SH-SY5Y (cell line): ENCODE data around the gene ADORA1.

ENCODE experiments used
- GATA2 ChIP-seq: IDR thresholded peaks from 2 replicates; pipeline ENCODE4 v1.6.1; 2011; ENCODE audit warnings: mild to moderate bottlenecking, low read depth, low read length
- GATA3 ChIP-seq: IDR thresholded peaks from 2 replicates; pipeline ENCODE4 v1.6.1; 2011; ENCODE audit warnings: low read depth, mild to moderate bottlenecking, low read length, moderate library complexity

Gene ADORA1

DNA sequence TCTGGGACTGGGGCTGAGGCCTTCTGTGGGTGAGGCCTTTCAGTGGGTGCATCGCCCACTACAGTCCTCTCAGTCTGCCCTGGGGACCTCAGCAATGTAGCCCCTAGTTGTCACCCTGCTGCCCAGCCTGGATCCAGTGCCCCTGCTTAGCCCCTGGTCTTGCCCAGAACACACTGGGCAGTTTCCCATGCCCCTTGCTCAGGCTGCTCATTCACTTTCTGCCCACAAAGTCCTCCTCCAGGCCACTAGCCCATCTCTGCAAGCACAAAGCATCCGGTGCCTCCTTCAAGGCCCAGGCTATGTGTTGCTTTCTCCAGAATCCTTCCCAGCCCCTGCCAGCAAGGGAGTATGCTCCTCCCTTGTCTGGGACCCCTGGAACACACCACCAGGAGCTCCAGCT, 5.4 kb upstream of the ADORA1 start:
- TF ChIP-seq GATA2 = no peak
- TF ChIP-seq GATA3 = no peak

DNA sequence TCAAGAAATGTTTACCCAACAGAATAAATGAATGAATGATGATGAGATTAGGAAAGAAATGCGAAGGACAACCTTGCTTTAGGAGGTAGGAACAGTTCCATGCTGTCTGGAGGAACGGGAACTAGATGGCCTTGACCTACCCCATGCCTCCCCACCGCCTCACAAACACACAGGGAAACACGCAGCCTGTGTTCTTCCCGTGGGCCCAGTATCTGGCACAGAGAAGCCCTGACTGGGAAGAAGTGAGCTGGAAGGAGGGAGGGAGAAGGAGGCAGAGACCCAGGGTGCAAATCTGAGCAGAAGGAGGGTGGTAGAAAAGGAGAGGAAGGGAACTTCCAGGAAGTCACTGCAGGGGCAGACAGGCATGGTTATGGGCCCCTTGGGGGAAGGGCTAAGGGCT, 3.5 kb upstream of the ADORA1 start:
- TF ChIP-seq GATA3 (no peak), GATA2 (no peak)

DNA sequence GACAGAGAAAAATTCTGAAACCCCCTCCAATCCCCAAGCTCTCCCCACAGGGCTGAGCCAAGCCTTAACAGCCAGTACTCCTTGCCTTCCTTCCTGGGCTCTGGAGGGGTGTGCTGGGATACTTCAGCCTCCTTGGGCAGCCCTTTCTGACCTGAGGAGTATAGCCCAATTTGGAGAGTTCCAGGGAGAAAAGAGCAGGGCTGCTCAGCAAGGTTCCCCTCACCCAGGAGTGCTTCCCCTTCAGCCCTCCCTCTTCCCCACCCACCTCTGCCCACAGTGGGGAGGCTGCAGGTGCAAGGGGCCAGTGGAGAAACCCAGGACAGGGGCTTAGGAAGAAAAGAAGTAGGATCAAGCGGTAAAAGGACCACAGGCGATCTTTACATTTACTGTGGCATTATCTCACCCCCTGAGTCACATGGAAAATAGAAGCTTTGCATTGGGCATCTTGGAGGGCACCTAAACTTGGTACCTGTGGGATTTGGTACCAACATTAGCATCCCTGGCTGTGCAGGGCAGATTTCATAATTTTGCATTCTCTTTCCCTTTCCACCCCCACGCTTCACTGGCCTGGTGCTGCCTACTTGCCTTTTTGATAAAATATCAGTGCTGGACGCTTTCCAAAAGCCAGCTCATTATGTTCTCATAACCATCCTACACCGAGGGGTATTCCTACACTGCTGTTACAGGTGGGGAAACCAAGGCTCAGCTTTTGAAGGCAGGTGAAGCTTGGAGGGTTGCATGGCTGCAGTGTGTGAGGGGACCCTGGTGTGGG, 2.8 kb upstream of the ADORA1 start:
- TF ChIP-seq GATA3 (no peak), GATA2 (no peak)

DNA sequence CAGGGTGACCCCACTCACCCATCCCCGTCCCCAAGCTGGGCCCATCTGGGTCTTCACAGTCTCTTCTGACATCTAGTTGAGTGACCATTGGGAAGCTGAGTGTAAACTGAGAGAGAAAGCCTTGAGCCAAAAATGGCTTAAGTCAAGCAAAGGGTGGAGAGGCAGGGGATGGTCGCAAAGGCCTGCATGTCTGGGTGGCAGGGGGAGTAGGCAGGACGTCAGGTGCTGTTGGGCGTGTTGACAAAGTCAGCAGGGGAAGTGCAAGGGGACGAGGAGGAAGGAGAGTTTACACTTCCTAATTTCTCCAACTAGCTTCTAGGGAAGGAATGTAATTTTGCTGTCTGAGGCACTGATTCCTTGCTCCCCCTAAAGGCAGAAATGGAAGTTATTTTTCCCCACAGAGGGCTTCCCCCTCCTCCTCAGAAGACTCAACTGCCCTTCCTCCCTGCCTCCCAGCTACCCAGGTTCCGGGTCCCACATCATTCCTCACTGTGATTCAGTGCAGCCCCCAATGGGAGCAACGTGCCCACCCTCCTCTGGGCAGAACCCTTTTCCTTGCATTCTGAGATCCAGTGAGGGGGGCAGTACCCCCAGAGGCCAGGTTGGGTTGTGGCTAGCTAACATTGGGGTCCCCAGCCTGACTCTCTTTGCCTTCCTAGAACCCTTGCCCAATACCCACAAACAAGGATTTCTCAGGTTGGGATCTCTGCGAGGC, 1.2 kb upstream of the ADORA1 start:
- TF ChIP-seq GATA3 = no peak

DNA sequence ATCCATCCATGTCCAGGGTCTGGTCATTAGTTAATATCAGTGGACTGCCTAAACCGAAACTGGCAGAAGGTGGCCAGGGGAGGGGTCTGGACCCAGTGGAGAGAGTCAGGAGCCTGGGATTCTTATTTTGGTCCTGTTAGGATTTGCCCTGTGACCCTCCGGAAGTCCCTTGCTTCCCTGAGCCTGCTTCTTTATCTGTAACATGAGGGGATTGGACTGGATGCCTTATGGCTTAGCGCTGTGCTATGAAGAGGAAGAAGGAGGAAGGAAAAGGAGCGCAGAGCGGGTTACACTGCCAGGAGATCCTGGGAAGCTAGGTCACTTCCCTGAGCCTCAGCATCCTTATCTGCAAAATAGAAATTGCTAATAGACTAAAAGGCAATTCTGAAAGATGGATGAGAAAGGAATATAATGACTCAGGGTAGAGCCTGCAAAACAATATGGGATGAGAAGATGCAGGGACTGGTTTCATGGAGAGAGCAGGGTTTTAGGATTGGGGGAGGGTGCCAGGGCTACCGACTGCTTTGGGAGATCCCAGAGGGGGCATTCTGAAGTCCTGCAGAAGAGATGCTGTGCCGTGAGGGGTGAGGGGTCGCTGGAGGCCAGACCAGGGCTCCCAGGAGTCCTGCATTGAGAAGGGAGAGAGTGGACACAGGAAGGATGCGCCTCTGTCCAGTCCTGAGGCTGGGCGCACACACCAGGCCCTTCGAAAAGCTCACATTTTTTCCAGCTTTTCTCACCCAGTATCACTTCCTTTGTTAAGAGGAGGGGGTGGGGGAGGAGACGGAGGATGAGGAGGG, 460 bp upstream of the ADORA1 start:
- TF ChIP-seq GATA3 (no peak), GATA2 (no peak)

DNA sequence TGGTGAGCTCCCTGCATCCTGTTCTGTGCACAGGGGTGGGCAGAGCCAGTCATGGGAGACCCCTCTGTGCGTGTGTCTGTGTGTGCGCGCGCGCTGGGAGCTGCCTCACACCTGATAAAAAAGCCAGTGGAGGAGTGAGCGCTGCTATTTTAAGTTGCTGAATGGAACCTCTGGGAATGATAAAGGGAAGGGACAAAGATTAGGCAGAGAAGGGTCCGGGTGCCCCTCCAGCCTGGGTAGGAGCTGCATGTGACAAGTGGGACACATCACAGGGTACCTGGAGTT, 847 bp downstream of the ADORA1 start:
- no peak for TF ChIP-seq GATA2

DNA sequence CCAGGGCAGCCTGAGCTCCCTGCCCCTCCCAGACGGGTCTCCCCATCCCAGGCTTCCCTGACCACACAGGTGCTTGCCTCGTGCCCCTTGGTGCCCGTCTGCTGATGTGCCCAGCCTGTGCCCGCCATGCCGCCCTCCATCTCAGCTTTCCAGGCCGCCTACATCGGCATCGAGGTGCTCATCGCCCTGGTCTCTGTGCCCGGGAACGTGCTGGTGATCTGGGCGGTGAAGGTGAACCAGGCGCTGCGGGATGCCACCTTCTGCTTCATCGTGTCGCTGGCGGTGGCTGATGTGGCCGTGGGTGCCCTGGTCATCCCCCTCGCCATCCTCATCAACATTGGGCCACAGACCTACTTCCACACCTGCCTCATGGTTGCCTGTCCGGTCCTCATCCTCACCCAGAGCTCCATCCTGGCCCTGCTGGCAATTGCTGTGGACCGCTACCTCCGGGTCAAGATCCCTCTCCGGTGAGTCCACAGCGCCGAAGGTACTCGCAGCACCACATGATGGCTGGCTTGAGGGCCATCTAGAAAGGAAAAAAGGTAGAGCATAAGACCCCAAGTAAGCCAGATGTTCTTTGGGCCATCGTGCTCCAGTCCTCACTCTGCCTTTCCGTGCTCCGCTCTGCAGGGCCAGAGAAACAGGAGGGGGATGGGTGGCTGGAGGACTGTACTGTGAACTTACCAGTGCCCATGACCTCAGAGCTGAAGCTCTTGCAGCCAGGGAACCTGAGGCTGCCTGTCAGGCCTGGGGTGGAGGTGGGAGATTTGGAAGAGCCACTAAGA, 1.4 kb downstream of the ADORA1 start:
- no peak for TF ChIP-seq GATA2
- TF ChIP-seq GATA3 = no peak

DNA sequence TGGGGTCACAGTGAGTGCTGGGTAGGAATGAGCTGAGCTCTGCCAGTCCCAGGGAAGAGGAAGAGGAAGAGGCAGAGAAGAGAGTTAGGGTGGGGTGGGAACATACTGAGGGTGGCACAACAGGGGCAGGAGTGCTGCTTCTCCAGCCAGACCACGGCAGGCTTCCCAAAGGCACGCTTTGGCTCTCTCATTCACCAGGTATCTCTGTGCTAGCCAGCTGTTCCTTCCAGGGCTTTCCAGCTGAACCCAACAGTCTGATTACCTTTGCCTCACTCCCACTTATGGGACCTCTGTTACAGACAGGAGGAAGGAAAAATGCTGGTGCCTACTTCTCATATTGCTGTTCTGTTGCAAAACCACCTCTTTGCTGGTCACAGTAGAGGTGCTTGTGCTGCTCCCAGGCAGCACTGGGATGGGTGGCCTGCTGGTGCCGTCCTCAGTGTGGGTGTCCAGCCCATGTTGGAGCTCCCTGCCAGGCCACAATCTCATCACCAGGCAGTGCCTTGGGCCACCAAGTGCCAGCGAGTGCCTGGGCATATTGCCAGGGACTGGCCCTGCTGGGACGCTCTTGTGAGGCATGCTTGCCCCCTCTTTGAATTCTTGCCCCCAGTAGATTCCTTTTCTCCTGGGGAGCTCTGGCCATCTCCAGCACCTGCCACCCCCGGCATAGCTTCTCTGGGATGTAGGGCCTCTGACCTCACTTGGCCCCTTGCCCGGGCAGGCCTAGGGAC, 2.1 kb downstream of the ADORA1 start:
- TF ChIP-seq GATA2 (peak; percentile 58; the same call in 1 of the 2 replicates), GATA3 (no peak)

DNA sequence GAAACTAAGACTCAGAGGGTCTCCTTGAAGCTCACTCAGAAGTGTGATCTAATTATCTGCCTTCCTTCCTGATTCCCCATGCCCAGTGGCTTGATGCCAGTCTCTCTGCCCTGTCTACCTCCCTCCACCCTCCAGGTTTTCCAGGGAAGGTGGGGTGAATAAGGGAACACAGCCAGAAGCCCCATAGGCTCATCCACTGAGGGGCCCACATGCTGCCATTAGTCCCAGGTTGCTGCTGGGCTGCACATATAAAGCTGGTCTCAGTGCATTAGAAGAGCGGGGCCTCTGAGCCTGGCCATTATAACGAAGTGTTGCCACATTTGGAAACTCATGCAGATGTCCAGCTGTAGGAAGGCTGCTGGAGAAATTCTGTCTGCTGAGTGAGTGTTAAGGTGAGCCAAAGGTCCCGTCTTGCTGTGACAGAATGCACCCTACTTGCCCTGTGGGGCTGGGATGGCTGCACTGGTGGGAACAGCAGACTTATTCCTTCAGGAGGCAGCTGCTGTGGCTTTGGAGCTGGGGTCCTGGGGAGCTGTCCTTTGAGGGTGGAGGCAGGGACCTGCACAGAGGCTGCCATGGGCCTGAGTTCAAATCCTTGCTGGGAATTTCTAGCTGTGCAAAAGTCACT, 2.9 kb downstream of the ADORA1 start:
- no peak for TF ChIP-seq GATA2
- no peak for TF ChIP-seq GATA3

DNA sequence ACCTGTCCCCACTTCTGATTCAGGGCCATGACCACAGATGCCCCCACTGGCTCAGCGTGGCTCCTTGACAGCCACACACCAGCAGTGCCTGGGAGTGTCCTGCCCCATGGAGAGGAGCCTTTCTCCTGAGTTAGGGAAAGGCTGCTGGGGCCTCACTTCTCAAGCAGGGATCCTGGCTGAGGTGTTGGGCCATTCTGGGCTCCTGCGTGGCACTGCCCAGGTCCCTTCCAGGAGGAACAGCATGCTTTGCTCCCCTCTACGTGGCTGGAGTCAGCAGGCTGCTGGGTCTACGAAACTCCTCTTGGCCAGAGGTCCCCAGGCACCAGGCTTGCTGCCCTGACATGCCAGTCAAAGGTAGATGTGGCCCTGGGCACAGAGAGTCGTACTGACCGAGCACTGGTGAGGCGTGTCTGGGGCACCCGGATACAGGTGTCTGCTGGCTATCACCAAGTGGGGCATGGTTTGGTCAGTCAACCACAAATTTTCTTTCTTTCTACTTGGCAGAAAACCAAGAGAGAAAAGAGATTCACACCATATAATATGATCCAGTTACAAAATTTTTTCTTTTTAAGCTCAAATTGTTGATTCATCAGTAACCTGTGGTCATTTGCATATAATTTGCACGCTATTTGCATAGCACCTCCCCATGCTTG, 4.1 kb downstream of the ADORA1 start:
- TF ChIP-seq GATA2 (no peak), GATA3 (no peak)

DNA sequence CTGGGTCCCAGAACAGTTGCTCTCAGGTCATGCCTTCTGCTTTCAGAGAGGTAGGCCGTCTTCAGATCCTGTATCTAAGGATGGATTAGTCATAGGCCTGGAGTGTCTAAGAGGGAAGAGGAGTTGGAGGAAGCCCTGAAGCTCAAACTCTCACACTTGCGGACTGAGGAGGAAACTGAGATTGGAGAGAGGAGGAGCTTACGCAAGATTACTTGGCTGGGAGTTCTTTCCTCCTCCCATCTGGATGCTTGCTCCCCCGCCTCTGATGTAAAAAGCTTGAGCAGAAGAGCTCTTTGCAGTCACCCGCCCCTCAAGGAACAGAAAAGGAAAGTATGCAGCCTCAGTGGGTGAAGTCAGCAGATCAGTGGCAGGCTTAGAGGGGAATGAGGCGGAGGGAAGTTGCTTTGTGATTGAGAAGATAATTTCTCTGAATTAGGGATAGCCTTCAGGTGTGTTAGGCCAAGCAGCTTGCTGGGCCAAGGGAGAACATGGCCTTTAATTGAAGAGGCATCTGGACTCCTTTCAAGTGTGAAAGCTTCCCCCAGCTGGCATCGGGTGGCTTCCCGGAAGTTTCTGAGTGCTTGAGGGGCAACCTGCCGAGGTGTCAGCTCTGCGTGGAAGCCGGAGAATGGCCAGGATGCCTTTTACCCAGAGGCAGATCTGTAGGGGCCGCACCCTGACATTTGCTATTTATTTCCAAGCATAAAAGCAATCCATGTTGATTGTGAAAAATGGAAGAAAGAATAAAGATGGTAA, 6.6 kb downstream of the ADORA1 start:
- no peak for TF ChIP-seq GATA2
- no peak for TF ChIP-seq GATA3
